Karpas-422 (cell line): ENCODE measurements around the gene PRKG1. TPM values are rescaled to one million over a fixed set of nuclear protein-coding genes. Genes with fewer than 3 reads are reported as not detected.

Source experiments
- DNase-seq: peaks from one replicate; pipeline ENCODE4 v3.0.0-alpha.2; 2015
- H2AFZ ChIP-seq: fragments of 200-600 bp; sonication (generic); 2 replicates; pipeline ENCODE4 v1.6.1; 2014; ENCODE audit warnings: antibody characterized with exemption, low read length, mixed read lengths
- H3K27ac ChIP-seq: fragments of 200-600 bp; sonication (generic); 2 replicates; pipeline ENCODE4 v1.5.1; 2014; ENCODE audit warnings: mild to moderate bottlenecking, low read length, moderate library complexity
- H3K27me3 ChIP-seq: fragments of 200-600 bp; sonication (generic); 2 replicates; pipeline ENCODE4 v1.6.1; 2014; ENCODE audit warnings: low read length, mixed read lengths
- H3K36me3 ChIP-seq: fragments of 200-600 bp; sonication (generic); 2 replicates; pipeline ENCODE4 v1.6.1; 2014; ENCODE audit warnings: low read length, mixed read lengths; ENCODE audit not compliant: insufficient read depth
- H3K4me1 ChIP-seq: fragments of 200-600 bp; sonication (generic); 2 replicates; pipeline ENCODE4 v1.6.1; 2014; ENCODE audit warnings: mild to moderate bottlenecking, low read length, mixed read lengths
- H3K4me2 ChIP-seq: fragments of 200-600 bp; sonication (generic); 2 replicates; pipeline ENCODE4 v1.6.1; 2014; ENCODE audit warnings: low read length, low read depth, mild to moderate bottlenecking; ENCODE audit not compliant: poor library complexity, severe bottlenecking
- H3K4me3 ChIP-seq: fragments of 200-600 bp; sonication (generic); 2 replicates; pipeline ENCODE4 v1.5.1; 2014; ENCODE audit warnings: mild to moderate bottlenecking, antibody characterized with exemption, low read length, mixed read lengths
- H3K79me2 ChIP-seq: fragments of 200-600 bp; sonication (generic); 2 replicates; pipeline ENCODE4 v1.6.1; 2014; ENCODE audit warnings: mild to moderate bottlenecking, low read length, mixed read lengths
- H3K9ac ChIP-seq: fragments of 200-600 bp; sonication (generic); 2 replicates; pipeline ENCODE4 v1.6.0; 2014; ENCODE audit warnings: low read length
- H3K9me2 ChIP-seq: fragments of 200-600 bp; sonication (generic), shearing (Covaris generic); replicated peaks from 2 replicates; pipeline ENCODE4 v1.6.0; 2014; ENCODE audit warnings: mild to moderate bottlenecking, low read length, moderate library complexity; ENCODE audit not compliant: insufficient read depth
- H3K9me3 ChIP-seq: fragments of 300-700, 200-600 bp; sonication (generic); 2 replicates; pipeline ENCODE4 v1.6.1; 2014; ENCODE audit warnings: low read length, mixed read lengths
- H4K20me1 ChIP-seq: fragments of 200-600 bp; sonication (generic); 2 replicates; pipeline ENCODE4 v1.6.1; 2014; ENCODE audit warnings: mild to moderate bottlenecking, antibody characterized with exemption, low read length, low read depth; ENCODE audit not compliant: insufficient read depth
- total RNA-seq: library from RNA; depleted of rRNA; stranded (reverse); fragments of >200 nt; shearing (Covaris generic); gene quantifications from 2 replicates; pipeline ENCODE4 v1.2.3, GENCODE V29; 2014; ENCODE audit warnings: low replicate concordance

PRKG1 gene
- total RNA-seq, 1 experiment from 2014 or later: not detected

GRCh38 chr10:52020702-52021101 lies 946.4 kb downstream of the PRKG1 start:
- Histone ChIP-seq H3K79me2 (no peaks in the 10 kb centered on the region), H3K27me3 (no peaks in the 10 kb centered on the region), H3K4me1 (no peaks in the 10 kb centered on the region), H3K9me3 (no peaks in the 10 kb centered on the region; the same call in none of the 2 replicates), H4K20me1 (no peaks in the 10 kb centered on the region), H3K4me3 (no peak overlapping the region), H2AFZ (no peak overlapping the region), H3K27ac (no peak overlapping the region), H3K9ac (no peak overlapping the region), H3K4me2 (no peak overlapping the region), H3K9me2 (0 out of 2 replicates have a peak, but pooled peaks cover 2% of the 10 kb centered on the region), H3K36me3 (no peaks in the 10 kb centered on the region)
- DNase-seq: no peak

- Histone ChIP-seq H3K9me2 (no peaks in the 10 kb centered on the region), H3K79me2 (no peaks in the 10 kb centered on the region), H3K4me2 (no peak overlapping the region), H3K4me3 (no peak overlapping the region), H4K20me1 (no peaks in the 10 kb centered on the region), H3K27me3 (no peaks in the 10 kb centered on the region), H2AFZ (no peak overlapping the region), H3K27ac (no peak overlapping the region), H3K9me3 (no peaks in the 10 kb centered on the region; the same call in 1 of the 2 replicates), H3K9ac (no peak overlapping the region), H3K36me3 (no peaks in the 10 kb centered on the region), H3K4me1 (no peaks in the 10 kb centered on the region)
- DNase-seq: no peak
These were observed 952.9 kb downstream of the PRKG1 start for GRCh38 chr10:52027055-52027705.

GRCh38 chr10:52028523-52028858 lies 954.2 kb downstream of the PRKG1 start:
- H2AFZ ChIP-seq: no peak overlapping the region
- H3K9me3 ChIP-seq: no peaks in the 10 kb centered on the region; the same call in 1 of the 2 replicates
- DNase-seq: no peak
- no peaks in the 10 kb centered on the region for H3K9me2 ChIP-seq
- no peaks in the 10 kb centered on the region for H3K79me2 ChIP-seq
- H4K20me1 ChIP-seq: no peaks in the 10 kb centered on the region
- no peaks in the 10 kb centered on the region for H3K27me3 ChIP-seq
- no peak overlapping the region for H3K4me2 ChIP-seq
- H3K27ac ChIP-seq: no peak overlapping the region
- no peak overlapping the region for H3K9ac ChIP-seq
- no peak overlapping the region for H3K4me3 ChIP-seq
- H3K4me1 ChIP-seq: no peaks in the 10 kb centered on the region
- no peaks in the 10 kb centered on the region for H3K36me3 ChIP-seq

GRCh38 chr10:52029628-52030027 lies 955.3 kb downstream of the PRKG1 start:
- Histone ChIP-seq H3K36me3 (no peaks in the 10 kb centered on the region), H4K20me1 (no peaks in the 10 kb centered on the region), H3K27me3 (no peaks in the 10 kb centered on the region), H3K4me2 (no peak overlapping the region), H3K9me3 (no peaks in the 10 kb centered on the region; the same call in 1 of the 2 replicates), H3K9ac (no peak overlapping the region), H2AFZ (no peak overlapping the region), H3K27ac (no peak overlapping the region), H3K4me3 (no peak overlapping the region), H3K4me1 (no peaks in the 10 kb centered on the region), H3K79me2 (no peaks in the 10 kb centered on the region), H3K9me2 (no peaks in the 10 kb centered on the region)
- DNase-seq: no peak

DNA sequence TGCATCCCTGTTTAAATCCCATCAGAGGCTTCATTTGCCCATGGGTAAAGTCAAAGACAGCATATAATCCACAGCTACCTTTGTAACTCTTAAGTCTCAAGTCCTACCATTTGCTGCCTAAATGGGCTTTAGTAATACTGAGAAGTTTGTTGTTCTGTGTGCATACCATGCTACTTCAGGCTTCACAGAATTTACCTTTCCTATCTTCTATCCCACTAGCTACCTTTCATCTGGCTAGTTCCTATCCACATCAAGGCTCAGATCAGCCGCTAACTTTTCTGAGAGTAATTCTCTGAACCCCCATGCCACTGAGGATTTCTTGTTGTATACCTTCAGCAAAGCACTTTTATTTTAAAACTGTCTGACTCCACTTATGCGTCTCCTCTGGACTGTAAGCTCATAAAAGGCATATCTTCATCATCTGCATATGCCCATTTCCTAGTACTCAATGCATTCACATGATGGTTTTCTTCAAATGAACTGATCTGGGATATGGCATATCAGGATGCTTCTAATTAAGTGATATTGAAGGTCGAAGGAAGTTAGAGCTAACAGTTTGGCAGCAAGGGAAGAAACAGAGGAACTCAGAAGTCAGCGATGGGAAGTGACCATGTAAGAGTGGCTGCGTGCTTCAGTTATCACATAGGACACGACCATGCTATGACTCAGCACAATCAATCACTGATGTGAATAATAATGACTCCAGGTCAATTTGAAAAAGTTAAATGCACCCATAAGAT lies 955.9 kb downstream of the PRKG1 start:
- no peaks in the 10 kb centered on the region for H3K9me2 ChIP-seq
- no peaks in the 10 kb centered on the region for H3K4me1 ChIP-seq
- no peaks in the 10 kb centered on the region for H3K36me3 ChIP-seq
- H2AFZ ChIP-seq: no peak overlapping the region
- no peak overlapping the region for H3K4me3 ChIP-seq
- no peaks in the 10 kb centered on the region for H3K79me2 ChIP-seq
- H3K9me3 ChIP-seq: no peaks in the 10 kb centered on the region; the same call in 1 of the 2 replicates
- H3K27me3 ChIP-seq: no peaks in the 10 kb centered on the region
- no peaks in the 10 kb centered on the region for H4K20me1 ChIP-seq
- DNase-seq: no peak
- H3K9ac ChIP-seq: no peak overlapping the region
- no peak overlapping the region for H3K4me2 ChIP-seq
- H3K27ac ChIP-seq: no peak overlapping the region

- H3K36me3 ChIP-seq: no peaks in the 10 kb centered on the region
- DNase-seq: no peak
- no peak overlapping the region for H3K27ac ChIP-seq
- H3K4me2 ChIP-seq: no peak overlapping the region
- no peaks in the 10 kb centered on the region for H3K27me3 ChIP-seq
- H3K4me3 ChIP-seq: no peak overlapping the region
- no peaks in the 10 kb centered on the region for H3K9me2 ChIP-seq
- H3K4me1 ChIP-seq: no peaks in the 10 kb centered on the region
- H3K9ac ChIP-seq: no peak overlapping the region
- no peak overlapping the region for H2AFZ ChIP-seq
- H4K20me1 ChIP-seq: no peaks in the 10 kb centered on the region
- H3K9me3 ChIP-seq: no peaks in the 10 kb centered on the region; the same call in 1 of the 2 replicates
- H3K79me2 ChIP-seq: no peaks in the 10 kb centered on the region
These were observed 956.7 kb downstream of the PRKG1 start for GRCh38 chr10:52030975-52031374.

DNA sequence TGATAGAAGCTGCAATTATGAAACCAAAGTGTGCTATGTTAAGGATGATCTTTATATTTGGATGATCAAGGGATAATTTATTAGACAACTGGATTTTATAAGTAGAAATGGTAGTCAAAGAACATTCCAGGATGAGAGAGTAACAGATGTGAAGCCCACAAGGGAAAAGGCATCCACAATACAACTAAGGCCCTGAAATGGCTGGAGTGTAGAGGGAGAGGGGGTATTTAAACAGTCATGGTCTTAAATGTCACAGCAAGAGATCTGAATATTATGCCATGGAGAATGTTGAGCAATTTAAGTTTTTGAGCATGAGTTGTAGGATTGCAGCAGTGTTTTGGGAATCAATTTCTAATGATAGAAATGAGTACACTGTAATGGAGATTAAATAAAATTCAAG lies 957.5 kb downstream of the PRKG1 start:
- Histone ChIP-seq H3K36me3 (no peaks in the 10 kb centered on the region), H3K9me3 (no peaks in the 10 kb centered on the region; the same call in 1 of the 2 replicates), H3K9ac (no peak overlapping the region), H3K27me3 (no peaks in the 10 kb centered on the region), H4K20me1 (no peaks in the 10 kb centered on the region), H3K4me1 (no peaks in the 10 kb centered on the region), H2AFZ (no peak overlapping the region), H3K27ac (no peak overlapping the region), H3K4me2 (no peak overlapping the region), H3K79me2 (no peaks in the 10 kb centered on the region), H3K9me2 (no peaks in the 10 kb centered on the region), H3K4me3 (no peak overlapping the region)
- DNase-seq: no peak

DNA sequence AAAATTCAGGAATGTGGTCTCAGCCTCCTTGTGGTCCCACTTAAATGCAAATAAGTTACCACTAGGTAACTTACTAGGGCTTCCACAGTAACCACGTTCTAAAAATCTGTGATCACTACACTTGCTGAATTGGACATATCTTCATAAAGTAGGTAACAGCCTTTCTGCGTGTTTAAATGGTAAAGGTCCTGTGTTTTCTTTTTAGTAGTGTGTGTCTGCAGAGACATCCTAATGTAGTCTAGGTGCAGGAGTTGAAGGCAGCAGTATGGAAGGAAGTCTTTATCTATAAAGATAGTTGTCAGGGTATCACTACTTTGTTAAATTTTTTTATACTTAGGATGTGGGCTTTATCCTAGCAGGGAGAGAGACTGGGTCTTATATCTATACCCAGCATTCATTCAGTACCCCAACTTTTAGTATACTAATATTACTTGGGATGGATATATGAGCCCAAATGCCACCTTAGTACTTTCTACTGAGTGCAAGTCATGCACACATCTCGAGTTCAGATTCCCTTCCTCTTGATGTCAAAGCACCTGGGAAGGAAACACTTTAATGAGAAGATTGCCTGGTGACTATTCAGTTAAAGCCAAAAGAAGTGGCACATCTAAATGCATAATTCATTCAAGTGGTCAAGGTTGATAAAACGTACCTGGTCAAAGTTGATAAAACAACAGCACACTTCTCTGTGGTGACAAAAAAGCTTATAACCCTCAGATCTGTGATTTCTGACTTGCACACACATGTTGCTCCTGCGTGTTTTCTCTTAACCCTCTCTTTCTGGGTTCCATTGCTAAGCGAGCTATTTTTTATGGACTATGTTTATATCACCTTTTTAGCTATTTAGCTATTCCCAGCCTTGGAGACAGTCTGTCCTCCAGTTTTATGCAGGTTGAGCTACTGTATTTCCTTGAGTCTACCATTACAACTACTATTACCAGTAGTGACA lies 958.7 kb downstream of the PRKG1 start:
- Histone ChIP-seq H3K9me3 (no peaks in the 10 kb centered on the region; the same call in 1 of the 2 replicates), H3K4me3 (no peak overlapping the region), H3K4me2 (no peak overlapping the region), H3K79me2 (no peaks in the 10 kb centered on the region), H3K27ac (no peak overlapping the region), H3K36me3 (no peaks in the 10 kb centered on the region), H4K20me1 (no peaks in the 10 kb centered on the region), H3K27me3 (no peaks in the 10 kb centered on the region), H2AFZ (no peak overlapping the region), H3K4me1 (no peaks in the 10 kb centered on the region), H3K9ac (no peak overlapping the region), H3K9me2 (no peaks in the 10 kb centered on the region)
- no peak for DNase-seq
